Mesothelial cell of epicardium (in vitro differentiated cells): ENCODE measurements around the gene HAGH. TPM values are rescaled to one million over a fixed set of nuclear protein-coding genes. Genes with fewer than 3 reads are reported as not detected.

Experiments used
- DNase-seq, 2 experiments: peaks; one replicate each; pipeline ENCODE4 v3.0.0; 2021; ENCODE audit warnings: low spot score in 2 of 2; ENCODE audit not compliant: unreplicated experiment in 2 of 2
- H3K27ac Mint-ChIP-seq: 2 replicates; pipeline ENCODE4 v1.8.0; 2021; ENCODE audit warnings: mixed read lengths
- H3K27me3 Mint-ChIP-seq: 2 replicates; pipeline ENCODE4 v1.8.0; 2021; ENCODE audit warnings: low read depth, mixed read lengths
- H3K36me3 Mint-ChIP-seq: 2 replicates; pipeline ENCODE4 v1.8.0; 2021; ENCODE audit warnings: mixed read lengths
- H3K4me1 Mint-ChIP-seq: 2 replicates; pipeline ENCODE4 v1.8.0; 2021; ENCODE audit warnings: mixed read lengths
- H3K4me3 Mint-ChIP-seq: 2 replicates; pipeline ENCODE4 v1.8.0; 2021; ENCODE audit warnings: mild to moderate bottlenecking, moderate library complexity, mixed read lengths
- H3K9me3 Mint-ChIP-seq: 2 replicates; pipeline ENCODE4 v1.8.0; 2021; ENCODE audit warnings: mixed read lengths
- total RNA-seq: library from RNA; stranded (reverse); gene quantifications from 3 replicates; pipeline ENCODE4 v1.2.1, GENCODE V29; 2021
- TF ChIP-seq, protein P1 (sequence below): fragments of 200-600 bp; sonication (generic); IDR thresholded peaks from one replicate; pipeline ENCODE4 v1.5.0; 2021; ENCODE audit warnings: antibody characterized with exemption; ENCODE audit not compliant: unreplicated experiment

Gene HAGH
- total RNA-seq, 1 donor from 2014 or later: 27.8 TPM

- Mint-ChIP-seq H3K27me3 (no peaks in the 10 kb centered on the region), H3K36me3 (peaks cover 14% of the 10 kb centered on the region), H3K4me1 (no peaks in the 10 kb centered on the region), H3K4me3 (no peak overlapping the region), H3K9me3 (no peaks in the 10 kb centered on the region), H3K27ac (no peak overlapping the region)
- no peak for DNase-seq
- TF ChIP-seq, protein P1, sequence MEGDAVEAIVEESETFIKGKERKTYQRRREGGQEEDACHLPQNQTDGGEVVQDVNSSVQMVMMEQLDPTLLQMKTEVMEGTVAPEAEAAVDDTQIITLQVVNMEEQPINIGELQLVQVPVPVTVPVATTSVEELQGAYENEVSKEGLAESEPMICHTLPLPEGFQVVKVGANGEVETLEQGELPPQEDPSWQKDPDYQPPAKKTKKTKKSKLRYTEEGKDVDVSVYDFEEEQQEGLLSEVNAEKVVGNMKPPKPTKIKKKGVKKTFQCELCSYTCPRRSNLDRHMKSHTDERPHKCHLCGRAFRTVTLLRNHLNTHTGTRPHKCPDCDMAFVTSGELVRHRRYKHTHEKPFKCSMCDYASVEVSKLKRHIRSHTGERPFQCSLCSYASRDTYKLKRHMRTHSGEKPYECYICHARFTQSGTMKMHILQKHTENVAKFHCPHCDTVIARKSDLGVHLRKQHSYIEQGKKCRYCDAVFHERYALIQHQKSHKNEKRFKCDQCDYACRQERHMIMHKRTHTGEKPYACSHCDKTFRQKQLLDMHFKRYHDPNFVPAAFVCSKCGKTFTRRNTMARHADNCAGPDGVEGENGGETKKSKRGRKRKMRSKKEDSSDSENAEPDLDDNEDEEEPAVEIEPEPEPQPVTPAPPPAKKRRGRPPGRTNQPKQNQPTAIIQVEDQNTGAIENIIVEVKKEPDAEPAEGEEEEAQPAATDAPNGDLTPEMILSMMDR: no peak
These were observed 11.2 kb downstream of the HAGH start for GRCh38 chr16:1815461-1815860.

- TF ChIP-seq, protein P1: no peak
- no peak overlapping the region for H3K4me3 Mint-ChIP-seq
- H3K4me1 Mint-ChIP-seq: no peaks in the 10 kb centered on the region
- no peaks in the 10 kb centered on the region for H3K27me3 Mint-ChIP-seq
- no peaks in the 10 kb centered on the region for H3K9me3 Mint-ChIP-seq
- H3K27ac Mint-ChIP-seq: no peak overlapping the region
- peaks cover 18% of the 10 kb centered on the region for H3K36me3 Mint-ChIP-seq
- DNase-seq: no peak
These were observed 13.9 kb downstream of the HAGH start for GRCh38 chr16:1812732-1813163.

GRCh38 chr16:1810536-1810935 lies 16.1 kb downstream of the HAGH start:
- no peak overlapping the region for H3K27ac Mint-ChIP-seq
- peaks cover 4% of the 10 kb centered on the region for H3K9me3 Mint-ChIP-seq
- H3K4me1 Mint-ChIP-seq: no peaks in the 10 kb centered on the region
- H3K36me3 Mint-ChIP-seq: peaks cover 33% of the 10 kb centered on the region
- TF ChIP-seq, protein P1: no peak
- no peak overlapping the region for H3K4me3 Mint-ChIP-seq
- no peaks in the 10 kb centered on the region for H3K27me3 Mint-ChIP-seq
- DNase-seq: no peak

- Mint-ChIP-seq H3K36me3 (peaks cover 30% of the 10 kb centered on the region), H3K27ac (peak overlapping the region; percentile 50), H3K9me3 (peaks cover 4% of the 10 kb centered on the region), H3K4me1 (no peaks in the 10 kb centered on the region), H3K4me3 (no peak overlapping the region), H3K27me3 (no peaks in the 10 kb centered on the region)
- no peak for DNase-seq
- TF ChIP-seq, protein P1: no peak
These were observed 16.5 kb downstream of the HAGH start for GRCh38 chr16:1810106-1810505.

GRCh38 chr16:1809281-1809801 lies 17.3 kb downstream of the HAGH start:
- no peak for DNase-seq

More at GRCh38 chr16:1809281-1809801, 17.3 kb downstream of the HAGH start:
- no peak overlapping the region for H3K27ac Mint-ChIP-seq
- H3K4me3 Mint-ChIP-seq: no peak overlapping the region
- TF ChIP-seq, protein P1: no peak
- peaks cover 4% of the 10 kb centered on the region for H3K9me3 Mint-ChIP-seq
- H3K4me1 Mint-ChIP-seq: no peaks in the 10 kb centered on the region
- peaks cover 28% of the 10 kb centered on the region for H3K36me3 Mint-ChIP-seq
- H3K27me3 Mint-ChIP-seq: no peaks in the 10 kb centered on the region
